DMS114 treated with DMSO at 0.1 percent for 48 hours (cell line): Measurements from ENCODE around the gene ZBTB7C.

ENCODE experiments used
- DNase-seq: peaks from one replicate; lab custom pipeline; 2025; ENCODE audit not compliant: unreplicated experiment; lab: John Stamatoyannopoulos, UW

ZBTB7C gene

DNA sequence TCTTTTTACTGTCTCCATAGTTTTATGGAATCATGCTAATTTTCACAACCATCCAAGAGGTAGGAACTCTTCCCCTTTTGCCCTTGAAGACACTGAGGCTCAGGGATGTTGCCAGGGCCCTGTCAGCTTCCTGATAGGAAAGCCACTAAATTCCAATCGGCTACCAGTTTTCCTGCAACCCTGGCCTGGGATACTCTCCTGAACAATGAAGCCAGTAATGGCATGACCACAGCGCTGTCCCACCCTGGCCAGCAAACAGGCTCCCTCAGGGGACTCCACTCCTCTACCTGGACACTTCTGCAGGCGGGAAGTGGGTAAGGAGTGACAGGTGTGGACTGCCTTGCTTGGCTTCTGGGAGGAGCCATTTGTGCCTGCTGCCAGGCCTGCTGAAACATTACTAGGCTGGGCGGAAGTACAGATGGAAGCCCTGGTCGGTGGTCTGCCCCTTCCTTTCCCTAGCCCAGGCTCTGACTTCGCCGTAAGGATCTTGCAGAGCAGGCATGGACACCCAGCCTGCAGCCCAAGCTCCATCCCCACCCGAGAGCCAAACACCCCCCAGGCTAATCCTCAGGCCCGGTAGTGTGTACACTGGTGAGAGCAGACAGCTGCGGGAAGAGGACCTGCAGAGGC lies 400.0 kb downstream of the ZBTB7C start:
- no peak for DNase-seq

GRCh38 chr18:48007955-48008701 lies 401.1 kb downstream of the ZBTB7C start:
- DNase-seq: peak; percentile 28

- DNase-seq: no peak
Observed at GRCh38 chr18:48007381-48007780, 401.8 kb downstream of the ZBTB7C start.

DNA sequence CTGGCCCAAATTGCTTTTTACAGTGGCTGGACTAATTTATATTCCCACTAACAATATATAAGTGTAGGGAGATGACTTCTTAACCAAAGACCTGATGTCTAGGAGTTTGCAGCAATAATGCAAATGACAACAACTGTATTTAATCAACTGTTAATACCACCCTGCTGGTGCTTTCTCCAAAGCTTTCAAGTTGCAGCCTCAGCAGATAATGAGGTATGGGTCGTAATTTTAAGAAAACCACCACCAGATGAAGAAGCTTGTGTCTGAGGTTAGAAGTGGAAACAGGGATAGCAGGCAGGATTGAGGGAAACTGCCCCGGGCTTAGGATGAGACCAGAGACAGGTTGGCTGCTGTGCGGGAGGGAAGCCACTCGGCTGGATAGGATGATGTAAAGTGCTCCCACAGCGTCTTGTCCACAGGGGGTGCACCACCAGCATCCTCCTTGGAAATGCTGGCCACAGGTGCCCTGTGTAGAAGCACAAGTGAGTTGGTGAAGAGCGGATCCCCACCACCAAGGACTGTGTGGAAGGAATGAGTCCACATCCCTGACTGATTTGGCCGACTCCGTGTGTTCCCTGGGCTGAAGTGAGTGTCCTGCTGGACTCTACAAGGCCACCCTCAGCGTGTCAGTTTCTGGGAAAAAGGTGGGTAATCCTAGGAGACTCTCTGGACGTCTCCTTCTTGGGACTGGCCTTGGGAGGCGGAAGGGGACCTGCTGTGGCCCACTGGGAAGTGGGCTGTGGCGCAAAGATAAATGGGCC lies 402.6 kb downstream of the ZBTB7C start:
- no peak for DNase-seq

- DNase-seq: no peak
Observed at GRCh38 chr18:48004577-48004976, 404.6 kb downstream of the ZBTB7C start.

DNA sequence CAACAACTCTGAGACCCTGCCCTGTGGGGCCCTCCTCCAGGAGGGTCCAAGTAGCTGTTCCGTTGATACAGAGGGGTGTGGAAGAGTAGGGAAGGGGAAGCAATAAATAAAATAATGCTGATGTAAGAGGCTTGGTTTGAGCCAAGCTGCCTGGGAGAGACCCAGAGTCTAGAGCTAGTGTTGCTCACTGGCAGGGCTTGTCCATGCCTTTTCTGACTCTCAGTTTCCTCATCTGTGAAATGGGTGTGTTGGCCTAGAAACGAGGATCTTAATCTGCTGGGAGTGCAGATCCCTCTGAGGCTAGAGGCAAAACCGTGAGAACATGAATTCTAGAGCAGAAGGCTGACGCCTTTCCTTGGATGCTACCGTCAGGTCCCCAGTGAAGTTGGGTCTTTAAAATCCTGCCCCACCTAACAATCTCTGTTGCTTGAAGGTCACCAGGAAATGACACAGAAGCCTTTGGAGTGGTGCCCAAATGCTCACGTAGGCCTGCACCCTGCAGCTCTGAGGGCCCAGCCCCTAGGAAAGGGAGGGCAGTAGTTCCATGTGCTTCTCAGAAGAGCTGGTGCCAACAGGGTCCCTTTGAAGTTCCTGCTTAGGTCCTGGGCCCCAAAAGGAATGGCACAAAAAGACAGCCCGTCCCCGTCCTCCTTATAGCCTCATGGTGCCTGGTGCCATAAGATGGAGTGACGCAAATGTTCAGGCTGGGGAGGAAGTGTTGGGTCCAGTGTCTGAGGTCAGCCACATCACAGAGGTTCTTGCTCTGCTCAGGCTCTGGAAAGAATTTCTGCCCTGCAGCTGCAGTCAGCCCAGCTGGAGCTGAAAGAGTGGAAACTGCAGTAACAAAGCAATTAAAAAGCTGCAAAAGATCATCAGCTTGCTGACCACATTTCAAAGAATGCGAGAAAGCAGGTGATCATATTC lies 405.5 kb downstream of the ZBTB7C start:
- no peak for DNase-seq

DNA sequence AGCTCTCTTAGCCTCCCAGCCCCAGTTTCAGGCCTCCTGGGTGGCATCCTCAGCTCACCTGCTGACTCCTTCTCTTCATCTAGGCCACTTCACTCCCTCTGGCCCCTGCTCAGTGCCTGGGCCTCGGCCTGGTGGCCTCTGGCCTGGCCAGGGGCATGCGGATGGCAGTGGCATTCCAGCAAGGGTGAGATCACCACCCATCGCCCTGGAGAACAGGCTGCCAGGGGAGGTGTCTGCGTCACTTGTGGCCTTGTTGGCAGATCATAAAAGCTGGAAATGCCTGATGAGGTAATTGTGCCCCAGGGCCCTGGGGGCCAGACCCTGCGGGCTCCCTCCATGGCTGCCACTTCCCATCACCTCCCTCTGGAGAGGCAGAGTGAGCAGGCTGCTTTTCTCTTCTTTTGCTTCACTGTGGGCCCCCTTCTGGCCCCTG lies 406.2 kb downstream of the ZBTB7C start:
- DNase-seq: no peak

DNA sequence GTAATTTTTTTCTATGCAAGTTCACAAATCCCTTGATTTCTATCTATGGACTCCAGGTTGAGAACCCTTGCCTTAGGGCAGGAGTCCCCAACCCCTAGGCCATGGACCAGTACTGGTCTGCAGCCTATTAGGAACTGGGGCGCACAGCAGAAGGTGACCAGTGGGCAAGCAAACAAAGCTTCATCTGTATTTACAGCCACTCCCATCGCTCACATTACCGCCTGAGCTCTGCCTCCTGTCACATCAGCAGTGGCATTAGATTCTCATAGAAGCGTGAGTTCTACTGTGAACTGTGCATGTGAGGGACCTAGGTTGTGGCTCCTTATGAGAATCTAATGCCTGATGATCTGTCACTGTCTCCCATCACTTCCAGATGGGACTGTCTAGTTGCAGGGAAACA lies 408.5 kb downstream of the ZBTB7C start:
- no peak for DNase-seq

DNA sequence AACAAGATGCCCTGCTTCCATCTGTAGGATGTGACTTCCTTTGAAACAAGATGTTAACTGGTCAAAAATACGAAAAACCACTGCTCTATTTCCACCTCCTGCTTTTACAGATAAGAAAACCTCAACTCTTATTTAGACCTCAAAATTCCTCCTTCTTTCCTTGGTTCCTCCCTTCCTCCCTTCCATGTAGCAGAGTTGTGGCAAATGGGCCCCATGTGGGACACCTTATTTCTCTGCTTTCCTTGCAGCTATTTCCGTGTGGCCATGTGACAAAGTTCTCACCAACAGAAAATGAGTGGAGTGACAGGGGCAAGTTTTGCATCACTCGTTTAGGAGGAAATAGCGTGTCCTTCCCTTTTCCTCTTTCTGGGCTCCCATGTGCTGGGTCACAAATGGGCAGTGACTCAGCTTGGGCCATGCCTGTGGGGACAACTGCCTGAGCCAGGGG lies 409.4 kb downstream of the ZBTB7C start:
- DNase-seq: no peak

- DNase-seq: no peak
Observed at GRCh38 chr18:47997338-47997780, 411.8 kb downstream of the ZBTB7C start.

GRCh38 chr18:47996091-47996541 lies 413.1 kb downstream of the ZBTB7C start:
- no peak for DNase-seq

DNA sequence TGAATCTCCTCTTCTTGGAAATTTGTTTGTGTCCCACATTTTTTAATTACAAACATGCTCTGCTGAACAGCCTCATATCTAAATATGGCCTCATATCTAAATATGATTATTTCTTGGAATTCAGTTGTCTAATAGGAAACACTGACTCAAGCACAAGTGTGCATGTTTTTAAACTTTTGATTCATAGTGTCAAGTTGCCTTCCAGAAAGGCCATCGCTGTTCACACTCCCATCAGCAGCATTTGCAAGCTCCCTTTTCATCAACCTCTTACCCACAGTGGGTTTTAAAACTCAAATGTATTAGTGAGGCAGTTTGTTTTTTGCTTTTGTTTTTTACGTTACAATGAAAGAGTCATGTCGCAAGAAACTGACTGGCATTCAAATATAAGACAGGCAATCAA lies 413.5 kb downstream of the ZBTB7C start:
- DNase-seq: no peak

DNA sequence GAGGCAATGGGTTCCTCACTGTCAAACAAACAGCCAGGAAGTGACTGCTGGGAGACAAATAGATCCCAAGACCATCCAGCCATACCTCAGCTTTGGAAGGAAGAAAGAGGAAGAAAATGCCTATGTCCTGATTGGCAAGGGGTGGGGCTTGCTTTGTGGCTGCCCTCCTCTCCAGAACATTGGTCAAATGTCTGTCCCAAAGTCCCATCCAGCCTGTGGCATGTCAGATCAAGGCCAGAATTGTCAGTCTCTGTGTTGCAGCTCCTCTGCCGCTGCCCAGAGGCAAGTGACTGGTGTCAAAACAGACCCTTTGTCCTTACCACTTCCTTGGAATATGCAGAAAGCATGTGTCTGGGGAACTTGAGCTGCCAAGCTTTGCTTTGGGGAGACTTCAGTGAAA lies 415.8 kb downstream of the ZBTB7C start:
- DNase-seq: no peak

- DNase-seq: no peak
Observed at GRCh38 chr18:47992976-47993375, 416.2 kb downstream of the ZBTB7C start.

- DNase-seq: no peak
Observed at GRCh38 chr18:47992266-47992665, 416.9 kb downstream of the ZBTB7C start.

GRCh38 chr18:47990981-47991380 lies 418.2 kb downstream of the ZBTB7C start:
- no peak for DNase-seq

DNA sequence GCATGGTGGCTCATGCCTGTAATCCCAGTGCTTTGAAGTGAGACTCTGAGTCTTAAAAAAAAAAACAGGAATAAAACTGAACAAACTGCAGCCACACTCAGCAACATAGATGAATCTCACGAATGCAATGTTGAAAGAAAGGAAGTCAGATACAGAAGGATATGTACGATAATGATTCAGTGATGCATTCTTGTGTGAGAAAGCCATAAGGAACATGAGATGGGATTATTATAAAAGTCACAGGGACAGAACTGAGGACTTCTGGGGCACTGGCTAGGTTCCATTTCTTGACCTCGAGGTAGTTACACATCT lies 421.8 kb downstream of the ZBTB7C start:
- no peak for DNase-seq

- no peak for DNase-seq
Observed at GRCh38 chr18:47986620-47987387, 422.4 kb downstream of the ZBTB7C start.

- DNase-seq: no peak
Observed at GRCh38 chr18:47985866-47986265, 423.3 kb downstream of the ZBTB7C start.

DNA sequence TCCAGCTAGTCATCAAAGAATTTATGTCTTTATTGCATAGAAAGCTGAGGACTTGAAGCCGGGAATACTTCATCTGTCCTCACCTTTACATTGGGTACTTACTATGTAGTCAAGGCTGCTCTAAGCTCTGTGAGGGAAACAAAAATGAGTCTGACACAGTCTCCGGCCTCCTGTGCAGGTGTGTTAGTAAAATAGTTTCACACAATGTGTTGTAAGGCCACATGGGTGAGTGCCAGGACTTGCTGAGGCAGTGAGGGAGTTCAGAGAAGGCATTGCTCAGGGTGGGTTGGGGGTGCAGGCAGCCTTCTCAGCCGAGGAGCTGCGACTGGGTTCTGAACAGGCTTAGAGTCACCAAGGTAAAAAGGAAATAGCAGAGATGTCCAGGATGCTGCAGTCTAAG lies 424.2 kb downstream of the ZBTB7C start:
- no peak for DNase-seq
